ENCODE results near the gene NDFIP1.

- TF ChIP-seq, protein P1, sequence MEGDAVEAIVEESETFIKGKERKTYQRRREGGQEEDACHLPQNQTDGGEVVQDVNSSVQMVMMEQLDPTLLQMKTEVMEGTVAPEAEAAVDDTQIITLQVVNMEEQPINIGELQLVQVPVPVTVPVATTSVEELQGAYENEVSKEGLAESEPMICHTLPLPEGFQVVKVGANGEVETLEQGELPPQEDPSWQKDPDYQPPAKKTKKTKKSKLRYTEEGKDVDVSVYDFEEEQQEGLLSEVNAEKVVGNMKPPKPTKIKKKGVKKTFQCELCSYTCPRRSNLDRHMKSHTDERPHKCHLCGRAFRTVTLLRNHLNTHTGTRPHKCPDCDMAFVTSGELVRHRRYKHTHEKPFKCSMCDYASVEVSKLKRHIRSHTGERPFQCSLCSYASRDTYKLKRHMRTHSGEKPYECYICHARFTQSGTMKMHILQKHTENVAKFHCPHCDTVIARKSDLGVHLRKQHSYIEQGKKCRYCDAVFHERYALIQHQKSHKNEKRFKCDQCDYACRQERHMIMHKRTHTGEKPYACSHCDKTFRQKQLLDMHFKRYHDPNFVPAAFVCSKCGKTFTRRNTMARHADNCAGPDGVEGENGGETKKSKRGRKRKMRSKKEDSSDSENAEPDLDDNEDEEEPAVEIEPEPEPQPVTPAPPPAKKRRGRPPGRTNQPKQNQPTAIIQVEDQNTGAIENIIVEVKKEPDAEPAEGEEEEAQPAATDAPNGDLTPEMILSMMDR (IDR thresholded peaks at IDR 0.05 in 2 of 3, conservative IDR thresholded peaks at IDR 0.05 in 1 of 3; ENCODE audit: control insufficient read depth in 2 of 3, extremely low read depth in 1 of 3, insufficient read depth in 1 of 3, low read depth in 3 of 3, low read length in 3 of 3) = no peak
- TF ChIP-seq, protein P2, sequence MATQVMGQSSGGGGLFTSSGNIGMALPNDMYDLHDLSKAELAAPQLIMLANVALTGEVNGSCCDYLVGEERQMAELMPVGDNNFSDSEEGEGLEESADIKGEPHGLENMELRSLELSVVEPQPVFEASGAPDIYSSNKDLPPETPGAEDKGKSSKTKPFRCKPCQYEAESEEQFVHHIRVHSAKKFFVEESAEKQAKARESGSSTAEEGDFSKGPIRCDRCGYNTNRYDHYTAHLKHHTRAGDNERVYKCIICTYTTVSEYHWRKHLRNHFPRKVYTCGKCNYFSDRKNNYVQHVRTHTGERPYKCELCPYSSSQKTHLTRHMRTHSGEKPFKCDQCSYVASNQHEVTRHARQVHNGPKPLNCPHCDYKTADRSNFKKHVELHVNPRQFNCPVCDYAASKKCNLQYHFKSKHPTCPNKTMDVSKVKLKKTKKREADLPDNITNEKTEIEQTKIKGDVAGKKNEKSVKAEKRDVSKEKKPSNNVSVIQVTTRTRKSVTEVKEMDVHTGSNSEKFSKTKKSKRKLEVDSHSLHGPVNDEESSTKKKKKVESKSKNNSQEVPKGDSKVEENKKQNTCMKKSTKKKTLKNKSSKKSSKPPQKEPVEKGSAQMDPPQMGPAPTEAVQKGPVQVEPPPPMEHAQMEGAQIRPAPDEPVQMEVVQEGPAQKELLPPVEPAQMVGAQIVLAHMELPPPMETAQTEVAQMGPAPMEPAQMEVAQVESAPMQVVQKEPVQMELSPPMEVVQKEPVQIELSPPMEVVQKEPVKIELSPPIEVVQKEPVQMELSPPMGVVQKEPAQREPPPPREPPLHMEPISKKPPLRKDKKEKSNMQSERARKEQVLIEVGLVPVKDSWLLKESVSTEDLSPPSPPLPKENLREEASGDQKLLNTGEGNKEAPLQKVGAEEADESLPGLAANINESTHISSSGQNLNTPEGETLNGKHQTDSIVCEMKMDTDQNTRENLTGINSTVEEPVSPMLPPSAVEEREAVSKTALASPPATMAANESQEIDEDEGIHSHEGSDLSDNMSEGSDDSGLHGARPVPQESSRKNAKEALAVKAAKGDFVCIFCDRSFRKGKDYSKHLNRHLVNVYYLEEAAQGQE (IDR thresholded peaks at IDR 0.05; ENCODE audit: low read depth, low read length) = no peak
- TF ChIP-seq POLR2A (IDR thresholded peaks at IDR 0.05; ENCODE audit: low read depth, low read length) (no peak), GABPA (IDR thresholded peaks at IDR 0.05; ENCODE audit: low read depth) (no peak), RCOR1 (conservative IDR thresholded peaks at IDR 0.05; ENCODE audit: low read depth, low read length) (no peak), ATF3 (IDR thresholded peaks at IDR 0.05; ENCODE audit: borderline replicate concordance, extremely low read depth, low read depth, low read length) (no peak), POLR2AphosphoS5 (IDR thresholded peaks at IDR 0.05; ENCODE audit: low read length) (no peak)
These were observed 25.9 kb downstream of the NDFIP1 start for GRCh38 chr5:142134331-142135010.

Data from GM12878 (cell line).